NCI-H2081 treated with DMSO at 0.1 percent for 48 hours (cell line): ENCODE measurements around the gene BANF1.
"Not testable (repeated sequence)": the region's sequence is repeated elsewhere in the genome, so short reads cannot be mapped to it uniquely, and the experiment has no call there.

ENCODE experiments used
- DNase-seq: peaks from one replicate; lab custom pipeline; 2025; lab: John Stamatoyannopoulos, UW

BANF1 gene

GRCh38 chr11:65978391-65979238, 23.7 kb upstream of the BANF1 start:
- DNase-seq, result no peak

- DNase-seq, result no peak
Measured at GRCh38 chr11:65979261-65979759, 23.0 kb upstream of the BANF1 start.

- no peak for DNase-seq
Measured at GRCh38 chr11:65981101-65981740, 21.1 kb upstream of the BANF1 start.

- no peak for DNase-seq
Measured at GRCh38 chr11:65981972-65982823, 20.1 kb upstream of the BANF1 start.

- no peak for DNase-seq
Measured at GRCh38 chr11:65982824-65983588, 19.3 kb upstream of the BANF1 start.

GRCh38 chr11:65983589-65983987, 18.7 kb upstream of the BANF1 start:
- no peak for DNase-seq

- no peak for DNase-seq
Measured at GRCh38 chr11:65987336-65987735, 15.0 kb upstream of the BANF1 start.

GRCh38 chr11:65988791-65989592, 13.3 kb upstream of the BANF1 start:
- peak; percentile 81 for DNase-seq

GRCh38 chr11:65992056-65992455, 10.2 kb upstream of the BANF1 start:
- no peak for DNase-seq

- DNase-seq, result no peak
Measured at GRCh38 chr11:65997286-65997685, 5.0 kb upstream of the BANF1 start.

- no peak for DNase-seq
Measured at GRCh38 chr11:66002648-66003225, 434 bp downstream of the BANF1 start.

GRCh38 chr11:66003291-66003690, 988 bp downstream of the BANF1 start:
- DNase-seq, result no peak

- no peak for DNase-seq
Measured at GRCh38 chr11:66004186-66004585, 1.9 kb downstream of the BANF1 start.

GRCh38 chr11:66006134-66006890, 4.0 kb downstream of the BANF1 start:
- DNase-seq, result no peak

GRCh38 chr11:66006891-66007176, 4.5 kb downstream of the BANF1 start:
- no peak for DNase-seq

- DNase-seq, result no peak
Measured at GRCh38 chr11:66007201-66007634, 4.9 kb downstream of the BANF1 start.

- DNase-seq, result no peak
Measured at GRCh38 chr11:66008095-66008467, 5.8 kb downstream of the BANF1 start.

- no peak for DNase-seq
Measured at GRCh38 chr11:66008468-66009101, 6.3 kb downstream of the BANF1 start.

GRCh38 chr11:66010036-66010435, 7.7 kb downstream of the BANF1 start:
- not testable (repeated sequence) for DNase-seq
